Ovary (tissue), 3 donors: ENCODE results near the gene CEBPZOS.

ENCODE experiments used
- CTCF ChIP-seq, 3 donors: fragments of 450-650 bp in 2 of 3; fragments of 200-600 bp in 1 of 3; IDR thresholded peaks; one replicate each; pipeline versions ENCODE4 v1.5.1 to v1.8.0; 2016 to 2022; ENCODE audit warnings: antibody characterized with exemption in 3 of 3, mild to moderate bottlenecking in 1 of 3
- EP300 ChIP-seq: sonication (generic); formaldehyde crosslinking; IDR thresholded peaks from one replicate; pipeline ENCODE4 v1.6.1; 2017; ENCODE audit warnings: antibody characterized with exemption
- POLR2A ChIP-seq: fragments of 450-650 bp; IDR thresholded peaks from one replicate; pipeline ENCODE4 v1.6.1; 2017; ENCODE audit warnings: antibody characterized with exemption, mild to moderate bottlenecking, moderate library complexity
- donor health status: DM: no; HTN: no; CAD: no.

- TF ChIP-seq CTCF (IDR thresholded peaks at IDR 0.05) (no peak), POLR2A (no peak), EP300 (no peak)
Observed at GRCh38 chr2:37226863-37227262, 30.6 kb downstream of the CEBPZOS start.
